NCI-H510A treated with DMSO at 0.1 percent for 48 hours (cell line): ENCODE measurements around the gene PSMB11.

Source experiments
- DNase-seq: peaks from one replicate; lab custom pipeline; 2025; lab: John Stamatoyannopoulos, UW

PSMB11 gene

DNA sequence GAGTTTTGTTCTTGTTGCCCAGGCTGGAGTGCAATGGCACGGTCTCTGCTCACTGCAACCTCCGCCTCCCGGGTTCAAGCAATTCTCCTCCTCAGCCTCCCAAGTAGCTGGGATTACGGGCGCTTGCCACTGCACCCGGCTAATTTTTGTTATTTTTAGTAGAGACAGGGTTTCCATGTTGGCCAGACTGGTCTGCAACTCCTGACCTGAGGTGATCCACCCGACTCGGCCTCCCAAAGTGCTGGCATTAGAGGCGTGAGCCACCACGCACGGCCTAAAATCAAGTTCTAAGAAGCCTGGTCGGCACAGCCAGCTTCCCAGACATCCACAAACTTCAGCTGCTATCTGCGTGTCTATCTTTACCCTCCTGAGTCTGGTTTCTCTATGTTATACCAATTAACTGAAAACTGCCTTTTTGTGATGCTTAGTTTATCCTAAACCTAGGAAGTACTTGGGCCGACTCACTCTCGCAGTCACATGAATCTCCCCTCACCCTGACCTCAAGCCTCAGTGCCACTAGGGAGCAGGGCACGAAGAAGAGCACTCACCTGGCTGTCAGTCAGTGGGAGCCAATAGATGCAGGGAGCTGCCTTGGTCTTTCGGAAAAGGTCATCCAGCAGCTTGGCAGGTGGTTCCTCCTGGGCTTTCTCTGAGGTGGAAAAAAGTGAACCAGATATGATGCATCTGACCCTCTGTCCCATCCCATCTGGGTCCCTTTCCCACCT lies 18.7 kb downstream of the PSMB11 start:
- DNase-seq: no peak

DNA sequence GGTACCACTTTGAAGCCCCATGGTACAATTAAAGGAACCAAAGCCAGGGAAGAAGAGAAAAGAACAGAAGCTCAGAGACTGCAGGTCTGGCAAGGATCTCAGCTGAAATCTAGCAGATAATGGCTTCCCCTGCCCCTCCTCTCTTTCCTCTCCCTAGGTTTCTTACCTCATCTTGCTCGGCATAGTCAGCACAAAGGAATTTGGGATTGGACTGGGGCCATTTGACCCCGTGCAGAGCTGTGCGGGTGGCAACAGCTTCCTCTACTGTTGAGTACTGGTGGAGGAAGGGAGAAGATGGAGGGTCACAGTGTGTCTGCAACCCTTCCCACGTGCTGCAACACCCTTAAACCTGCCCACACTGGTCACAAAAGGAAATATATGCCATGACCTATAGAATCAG lies 20.0 kb downstream of the PSMB11 start:
- no peak for DNase-seq

- no peak for DNase-seq
Observed at GRCh38 chr14:23063601-23064000, 21.6 kb downstream of the PSMB11 start.

DNA sequence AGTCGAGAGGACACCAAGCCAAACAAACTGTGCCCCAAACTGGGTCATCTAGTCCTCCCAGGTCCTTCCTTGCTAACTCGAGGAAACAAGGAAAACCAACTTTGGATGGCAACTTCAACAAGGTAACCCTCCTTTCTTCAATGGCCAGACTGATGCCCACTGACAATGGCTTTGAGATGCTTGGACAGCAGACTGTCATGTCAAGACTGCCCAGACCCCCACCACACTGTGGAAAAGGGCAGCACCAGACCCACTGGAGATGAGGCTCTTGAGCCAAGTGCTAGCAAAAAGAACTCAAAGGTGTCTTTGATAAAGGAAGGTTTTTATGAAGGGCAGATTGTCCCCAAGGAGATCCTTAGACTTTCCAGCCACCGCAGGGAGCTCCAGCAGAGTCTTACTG lies 24.4 kb downstream of the PSMB11 start:
- no peak for DNase-seq

- no peak for DNase-seq
Observed at GRCh38 chr14:23066855-23067744, 25.1 kb downstream of the PSMB11 start.

DNA sequence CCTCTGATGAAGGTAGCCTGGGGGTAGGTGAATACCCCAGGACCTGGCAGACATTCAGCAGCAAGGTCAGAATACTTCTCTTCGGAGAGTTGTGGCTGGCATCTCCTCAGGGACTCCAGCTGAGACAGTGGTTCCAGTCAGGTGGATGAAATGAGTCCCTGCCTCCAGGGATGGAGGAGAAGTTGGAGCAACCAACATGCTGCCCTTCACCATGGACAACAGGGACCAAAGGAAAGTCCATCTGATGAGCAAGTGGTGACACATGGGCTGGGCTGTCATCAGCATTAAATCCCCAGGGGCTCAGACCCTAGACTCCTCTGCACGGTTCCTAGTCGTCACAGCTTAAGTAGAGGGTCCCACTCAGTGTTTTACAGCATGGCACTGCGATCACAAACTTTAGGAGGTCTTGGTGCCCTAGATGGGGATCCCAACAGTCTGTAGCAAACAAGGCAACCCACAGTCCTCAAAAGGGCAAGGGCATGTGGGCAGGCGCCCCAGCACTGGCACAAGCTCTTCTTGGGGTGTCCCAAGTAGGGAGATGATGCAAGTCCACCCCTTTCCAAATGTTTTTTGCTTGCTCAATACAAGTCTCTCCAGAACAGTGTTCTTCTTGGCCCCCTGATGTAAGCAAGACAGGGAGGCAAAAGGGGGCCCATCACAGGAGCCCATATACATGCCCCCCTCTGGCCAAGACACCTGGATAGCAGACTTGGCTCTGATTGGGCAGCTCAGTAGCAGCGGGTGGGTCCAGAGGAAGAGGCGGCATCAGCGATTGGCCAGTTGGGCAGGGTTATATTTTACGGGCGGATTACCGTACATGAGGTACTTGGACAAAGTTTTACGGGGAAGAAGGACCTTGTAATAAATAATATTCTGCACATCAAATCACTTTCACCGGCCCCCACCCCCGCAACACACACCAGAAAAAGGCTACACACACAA lies 26.1 kb downstream of the PSMB11 start:
- no peak for DNase-seq

DNA sequence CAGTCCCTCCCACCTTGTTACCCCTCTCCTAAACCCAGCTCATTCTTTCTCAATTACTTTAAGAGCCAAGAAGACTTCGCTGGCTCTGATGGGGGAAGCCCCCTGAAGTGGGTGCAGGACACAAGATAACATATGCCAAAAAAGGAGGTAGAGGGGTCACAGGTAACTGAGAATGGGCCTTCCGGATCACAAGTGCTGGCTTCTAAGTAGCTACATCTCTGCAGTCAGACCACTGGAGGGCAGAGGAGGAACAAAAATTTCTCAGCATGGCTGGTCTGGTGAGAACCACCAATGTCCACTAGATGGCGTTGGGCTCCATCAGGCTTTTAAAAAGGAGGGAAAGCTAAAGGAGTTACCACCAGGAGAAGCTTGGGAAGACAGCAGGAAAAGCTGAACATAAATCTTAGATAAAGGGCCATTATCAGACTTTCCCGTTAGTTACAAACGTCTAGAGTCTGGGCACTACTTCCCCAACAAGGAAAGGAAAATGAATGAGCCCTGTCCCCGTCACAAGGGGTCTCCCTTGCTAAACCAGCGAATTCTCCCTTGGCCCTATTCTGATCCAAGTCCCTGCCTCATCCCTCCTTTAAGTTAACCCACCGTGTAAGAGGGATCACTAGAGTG lies 26.9 kb downstream of the PSMB11 start:
- no peak for DNase-seq

GRCh38 chr14:23069413-23069806 lies 27.4 kb downstream of the PSMB11 start:
- DNase-seq: no peak

DNA sequence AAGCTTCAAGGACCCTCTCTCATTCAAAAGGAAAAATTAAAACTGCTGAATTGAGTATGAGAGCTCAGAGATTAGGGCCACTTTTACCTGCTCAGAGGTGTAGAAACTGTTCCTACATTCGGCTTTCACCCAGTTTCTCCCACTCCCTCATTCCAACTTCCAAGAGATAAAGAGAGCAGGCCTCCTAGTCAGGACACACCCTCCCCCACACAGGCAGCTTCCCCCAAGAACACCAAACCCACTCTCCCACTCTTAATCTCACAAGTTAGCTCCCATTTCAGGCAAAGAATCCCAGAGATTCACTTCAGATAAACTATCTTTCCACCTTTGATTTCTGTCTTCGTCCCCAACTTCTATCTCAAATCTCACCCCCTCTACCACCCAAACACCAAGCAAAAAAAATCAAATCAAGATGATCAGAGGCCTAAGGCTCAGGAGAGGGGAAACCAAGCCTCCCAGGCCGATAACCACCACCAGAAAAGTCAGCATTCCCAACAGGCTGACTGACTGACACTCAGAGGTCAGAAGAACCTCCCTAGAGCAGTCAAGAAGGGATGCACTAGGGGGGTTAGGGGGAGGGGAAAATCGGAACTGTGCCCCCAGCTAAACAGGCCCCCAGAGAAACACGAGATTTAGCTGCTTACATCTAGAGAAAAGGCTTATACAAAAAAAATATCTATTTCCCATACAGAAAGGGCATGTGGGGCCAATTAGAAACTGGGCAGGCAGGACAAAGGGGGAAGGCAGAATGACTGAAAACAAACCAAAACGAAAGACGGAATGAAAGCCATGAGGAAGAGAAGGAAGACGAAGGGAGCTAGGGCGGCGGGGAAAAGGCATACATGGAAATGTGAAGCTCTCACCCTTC lies 28.5 kb downstream of the PSMB11 start:
- DNase-seq: no peak

GRCh38 chr14:23071244-23071920 lies 29.4 kb downstream of the PSMB11 start:
- no peak for DNase-seq

DNA sequence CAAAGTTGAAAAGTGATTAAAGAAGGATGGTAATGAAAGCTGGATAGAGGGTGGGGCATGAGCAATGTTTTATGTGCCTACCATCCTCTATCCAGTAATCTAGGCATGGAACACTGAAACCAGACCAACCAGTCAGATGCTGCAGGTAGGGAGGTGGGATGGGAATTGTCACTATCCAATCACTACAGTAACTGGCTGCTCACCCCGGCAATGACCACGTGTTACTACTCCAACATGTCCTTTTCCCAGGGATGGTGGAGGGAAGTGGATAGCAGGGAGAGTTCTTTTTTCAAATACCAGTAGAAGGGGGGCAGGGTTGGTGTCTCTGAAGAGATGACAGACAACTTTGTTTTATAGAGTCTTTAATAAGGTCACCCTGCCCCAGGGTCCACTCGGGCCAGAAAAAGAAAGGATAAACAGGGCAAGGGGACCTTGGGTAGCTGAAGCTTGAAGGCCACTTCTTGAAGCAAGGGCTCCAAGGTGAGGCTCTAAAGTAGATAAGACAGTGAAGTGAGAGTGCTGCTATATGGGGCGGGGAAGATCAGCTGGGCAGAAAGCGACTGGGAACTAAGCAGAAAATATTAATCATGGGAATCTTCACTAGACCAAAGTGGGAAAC lies 30.0 kb downstream of the PSMB11 start:
- no peak for DNase-seq

DNA sequence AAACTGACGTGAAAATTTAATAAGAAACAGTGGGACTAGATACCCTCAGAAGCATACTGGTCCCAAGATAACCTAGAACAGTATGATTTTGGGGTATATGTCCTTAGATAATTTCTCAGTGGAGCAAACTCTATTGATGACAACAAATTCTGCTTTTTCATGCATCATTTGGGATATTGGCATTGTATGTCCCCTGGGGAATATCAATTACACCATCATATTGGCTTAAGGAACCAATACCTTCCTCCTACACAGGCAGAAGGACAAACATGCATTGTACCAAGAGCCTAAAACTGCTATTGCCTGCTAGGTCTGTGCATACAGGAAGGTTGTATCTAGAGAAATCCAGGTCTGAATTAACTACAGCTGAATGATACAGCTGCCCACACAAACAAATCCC lies 32.9 kb downstream of the PSMB11 start:
- no peak for DNase-seq

- no peak for DNase-seq
Observed at GRCh38 chr14:23076785-23077408, 34.9 kb downstream of the PSMB11 start.

DNA sequence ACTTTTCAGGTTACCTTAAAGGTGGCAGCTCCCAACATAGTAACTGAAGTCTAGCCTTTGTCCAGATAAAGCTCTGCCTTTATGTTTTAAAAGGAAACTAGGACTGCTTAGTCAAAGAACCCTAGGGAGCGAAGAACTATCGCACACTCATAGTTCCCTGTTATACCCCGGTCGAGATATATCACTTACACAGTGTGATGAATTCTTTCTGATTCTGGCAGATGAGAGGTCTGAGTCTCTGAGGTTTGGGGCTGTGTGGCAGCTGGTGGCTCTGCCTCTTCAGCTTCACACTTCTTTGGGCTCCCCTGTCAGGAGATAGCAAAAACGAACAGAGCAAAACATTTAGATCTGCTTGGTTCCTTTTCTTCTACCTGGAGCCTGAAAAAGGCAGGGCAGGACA lies 36.0 kb downstream of the PSMB11 start:
- no peak for DNase-seq

GRCh38 chr14:23078692-23079116 lies 36.7 kb downstream of the PSMB11 start:
- DNase-seq: no peak

DNA sequence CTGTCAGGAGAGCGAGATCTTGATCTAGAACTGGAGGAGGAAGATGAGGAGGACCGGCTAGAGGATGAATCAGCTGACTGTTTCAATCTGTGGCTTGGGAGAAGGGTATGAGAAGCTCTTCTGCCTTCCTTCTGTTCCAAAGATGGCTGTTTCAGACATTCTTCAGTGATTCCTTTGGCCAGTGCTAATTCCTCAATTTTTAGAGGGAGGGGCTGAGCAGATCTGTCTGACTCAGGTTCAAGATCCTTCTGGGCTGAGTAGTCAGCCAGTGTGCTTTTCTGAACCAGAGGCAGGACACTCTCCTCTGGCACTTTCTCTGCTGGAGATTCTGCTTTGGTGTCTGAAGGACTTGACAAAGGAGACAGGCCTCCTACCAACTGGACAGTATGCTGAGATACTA lies 37.7 kb downstream of the PSMB11 start:
- no peak for DNase-seq

DNA sequence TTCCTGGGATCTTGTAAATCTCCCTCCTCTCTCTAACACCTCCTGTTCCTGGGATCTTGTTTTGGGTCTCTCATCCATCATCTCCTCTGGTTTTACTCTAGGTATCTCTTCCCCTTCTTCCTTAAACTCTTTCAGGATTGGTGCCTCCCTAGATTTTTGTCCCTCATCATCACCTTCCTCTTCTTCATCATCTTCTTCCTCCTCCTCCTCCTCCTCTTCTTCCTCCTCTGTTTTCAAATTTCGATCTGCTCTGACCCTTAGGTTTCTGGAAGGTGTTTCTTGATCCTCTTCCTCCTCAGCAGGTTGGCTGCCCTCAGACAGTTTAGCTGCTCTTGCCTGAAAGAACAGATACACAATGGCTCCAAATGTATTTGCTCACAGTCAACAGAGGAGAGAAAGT lies 38.5 kb downstream of the PSMB11 start:
- DNase-seq: no peak

- DNase-seq: no peak
Observed at GRCh38 chr14:23085458-23085857, 43.4 kb downstream of the PSMB11 start.

GRCh38 chr14:23086565-23086964 lies 44.6 kb downstream of the PSMB11 start:
- DNase-seq: no peak
